Measurements from ENCODE around the gene NT5M.

NT5M gene

DNA sequence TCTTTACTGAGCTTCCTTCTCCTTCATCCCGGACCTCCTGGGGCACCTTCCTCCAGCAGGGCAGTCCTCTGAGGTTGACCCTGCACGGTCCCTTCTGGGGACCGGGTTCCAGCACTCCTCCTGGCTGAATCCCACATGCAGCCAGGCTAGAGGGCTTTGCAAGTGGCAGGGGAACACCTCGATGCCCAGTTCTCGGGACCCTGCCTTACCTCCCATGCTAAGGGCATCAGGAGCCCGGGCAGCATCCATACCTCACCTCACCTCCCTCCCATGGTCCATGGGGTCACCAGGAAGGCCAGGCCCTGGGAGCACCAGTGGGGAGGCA, 81.1 kb downstream of the NT5M start:
- H3K27ac ChIP-seq, result no peak overlapping the region

DNA sequence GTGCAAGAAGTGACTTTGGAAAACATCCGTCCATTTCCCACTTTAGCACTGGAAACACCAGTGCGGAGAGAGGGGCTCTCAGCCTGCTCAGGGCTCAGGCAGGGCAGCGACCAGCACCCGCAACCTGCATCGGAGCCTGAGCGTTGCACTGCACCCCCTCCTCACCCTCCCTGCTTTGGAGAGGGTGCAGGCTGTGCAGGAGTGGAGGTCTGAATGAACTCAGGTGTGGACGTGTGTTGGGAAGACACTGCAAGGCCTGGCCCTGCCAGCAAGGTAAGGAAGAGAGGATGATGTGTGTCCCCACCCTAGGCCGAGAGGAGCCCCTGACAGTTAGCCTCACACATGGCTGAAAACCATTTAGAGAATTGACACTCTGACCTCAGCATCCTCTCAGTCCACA, 81.8 kb downstream of the NT5M start:
- DNase-seq (ENCODE audit: low read depth, low spot score), result no peak
- Histone ChIP-seq H3K4me3 (no peak overlapping the region), H3K36me3 (ENCODE audit: insufficient read depth, low read length) (no peaks in the 10 kb centered on the region), H3K27ac (no peak overlapping the region), H3K9ac (ENCODE audit: insufficient read length) (no peak overlapping the region), H3K9me3 (ENCODE audit: low read depth, low read length) (no peaks in the 10 kb centered on the region)
- TF ChIP-seq EZH2 (IDR thresholded peaks at IDR 0.05) (no peak), FOXP2 (optimal IDR thresholded peaks at IDR 0.05; ENCODE audit: control extremely low read depth, extremely low read length, insufficient read depth) (no peak), POLR2AphosphoS5 (IDR thresholded peaks at IDR 0.05; ENCODE audit: borderline replicate concordance, low read depth, low read length) (no peak)

More for the DNA sequence above, 81.1 kb downstream of the NT5M start:
- H3K4me3 ChIP-seq, result no peak overlapping the region
- H3K9ac ChIP-seq (ENCODE audit: insufficient read length), result no peak overlapping the region
- DNase-seq (ENCODE audit: low read depth, low spot score), result no peak
- no peaks in the 10 kb centered on the region for H3K36me3 ChIP-seq (ENCODE audit: insufficient read depth, low read length)
- TF ChIP-seq POLR2AphosphoS5 (IDR thresholded peaks at IDR 0.05; ENCODE audit: borderline replicate concordance, low read depth, low read length) (no peak), FOXP2 (optimal IDR thresholded peaks at IDR 0.05; ENCODE audit: control extremely low read depth, extremely low read length, insufficient read depth) (no peak), EZH2 (IDR thresholded peaks at IDR 0.05) (no peak)
- no peaks in the 10 kb centered on the region for H3K9me3 ChIP-seq (ENCODE audit: low read depth, low read length)

DNA sequence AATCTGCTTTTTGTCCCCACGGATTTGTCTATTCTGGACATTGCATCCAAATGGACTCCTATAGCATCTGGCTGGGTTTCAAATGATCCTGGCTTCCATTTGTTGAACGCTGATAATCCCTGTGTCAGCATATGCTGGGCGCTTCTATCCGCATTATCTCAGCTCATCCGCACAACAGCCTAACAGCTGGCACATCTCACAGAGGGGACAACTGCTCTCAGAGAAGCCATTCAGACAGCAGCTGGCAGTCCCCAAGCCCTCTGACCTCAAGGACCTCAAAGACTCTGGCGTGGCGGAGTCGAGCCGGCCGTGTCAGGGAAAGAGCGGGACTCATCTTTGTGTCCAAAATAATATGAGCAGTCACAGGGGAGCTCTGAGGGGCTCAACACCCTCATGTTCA, 82.3 kb downstream of the NT5M start:
- TF ChIP-seq POLR2AphosphoS5 (IDR thresholded peaks at IDR 0.05; ENCODE audit: borderline replicate concordance, low read depth, low read length) (no peak), FOXP2 (optimal IDR thresholded peaks at IDR 0.05; ENCODE audit: control extremely low read depth, extremely low read length, insufficient read depth) (no peak), EZH2 (IDR thresholded peaks at IDR 0.05) (no peak)
- H3K36me3 ChIP-seq (ENCODE audit: insufficient read depth, low read length), result no peaks in the 10 kb centered on the region
- DNase-seq (ENCODE audit: low read depth, low spot score), result no peak
- no peak overlapping the region for H3K9ac ChIP-seq (ENCODE audit: insufficient read length)
- H3K27ac ChIP-seq, result no peak overlapping the region
- H3K9me3 ChIP-seq (ENCODE audit: low read depth, low read length), result no peaks in the 10 kb centered on the region
- H3K4me3 ChIP-seq, result no peak overlapping the region

GRCh38 chr17:17386094-17386800, 83.1 kb downstream of the NT5M start:
- no peaks in the 10 kb centered on the region for H3K36me3 ChIP-seq (ENCODE audit: insufficient read depth, low read length)
- no peak overlapping the region for H3K27ac ChIP-seq
- no peak overlapping the region for H3K9ac ChIP-seq (ENCODE audit: insufficient read length)
- TF ChIP-seq EZH2 (IDR thresholded peaks at IDR 0.05) (no peak), POLR2AphosphoS5 (IDR thresholded peaks at IDR 0.05; ENCODE audit: borderline replicate concordance, low read depth, low read length) (no peak), FOXP2 (optimal IDR thresholded peaks at IDR 0.05; ENCODE audit: control extremely low read depth, extremely low read length, insufficient read depth) (no peak)
- DNase-seq (ENCODE audit: low read depth, low spot score), result no peak
- no peaks in the 10 kb centered on the region for H3K9me3 ChIP-seq (ENCODE audit: low read depth, low read length)
- H3K4me3 ChIP-seq, result no peak overlapping the region

DNA sequence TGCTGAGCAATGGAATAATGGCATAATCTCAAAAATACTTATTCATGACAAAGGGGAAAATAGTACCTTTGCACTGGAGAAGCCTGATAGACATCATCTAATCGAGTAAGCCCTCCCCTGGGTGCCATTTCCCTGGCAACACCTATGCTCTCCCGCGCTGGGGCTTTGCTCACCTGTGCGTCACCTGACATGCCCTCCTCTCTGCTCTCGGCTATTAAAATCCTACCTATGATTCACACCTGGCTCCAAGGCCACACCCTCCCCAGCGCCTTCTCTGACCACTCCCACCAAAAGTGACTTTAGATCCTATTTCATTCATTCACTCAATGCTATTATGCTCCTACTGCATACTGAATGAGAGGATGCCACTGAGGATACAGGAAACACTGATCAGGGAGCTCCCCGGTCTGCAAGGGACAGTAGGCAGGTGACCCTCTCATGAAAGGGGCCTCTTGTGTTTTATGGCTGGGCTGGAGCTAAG, 83.9 kb downstream of the NT5M start:
- H3K27ac ChIP-seq, result no peak overlapping the region
- no peak for TF ChIP-seq EZH2 (IDR thresholded peaks at IDR 0.05)
- TF ChIP-seq POLR2AphosphoS5 (IDR thresholded peaks at IDR 0.05; ENCODE audit: borderline replicate concordance, low read depth, low read length), result no peak
- TF ChIP-seq FOXP2 (optimal IDR thresholded peaks at IDR 0.05; ENCODE audit: control extremely low read depth, extremely low read length, insufficient read depth), result no peak
- no peak overlapping the region for H3K4me3 ChIP-seq
- H3K36me3 ChIP-seq (ENCODE audit: insufficient read depth, low read length), result no peaks in the 10 kb centered on the region
- no peak for DNase-seq (ENCODE audit: low read depth, low spot score)
- H3K9me3 ChIP-seq (ENCODE audit: low read depth, low read length), result no peaks in the 10 kb centered on the region
- H3K9ac ChIP-seq (ENCODE audit: insufficient read length), result no peak overlapping the region

GRCh38 chr17:17387498-17388362, 84.6 kb downstream of the NT5M start:
- Histone ChIP-seq H3K27ac (no peak overlapping the region), H3K36me3 (ENCODE audit: insufficient read depth, low read length) (no peaks in the 10 kb centered on the region), H3K4me3 (no peak overlapping the region), H3K9me3 (ENCODE audit: low read depth, low read length) (no peaks in the 10 kb centered on the region), H3K9ac (ENCODE audit: insufficient read length) (no peak overlapping the region)
- no peak for DNase-seq (ENCODE audit: low read depth, low spot score)
- TF ChIP-seq POLR2AphosphoS5 (IDR thresholded peaks at IDR 0.05; ENCODE audit: borderline replicate concordance, low read depth, low read length) (no peak), EZH2 (IDR thresholded peaks at IDR 0.05) (no peak), FOXP2 (optimal IDR thresholded peaks at IDR 0.05; ENCODE audit: control extremely low read depth, extremely low read length, insufficient read depth) (no peak)

- Histone ChIP-seq H3K9me3 (ENCODE audit: low read depth, low read length) (no peaks in the 10 kb centered on the region), H3K27ac (no peak overlapping the region), H3K9ac (ENCODE audit: insufficient read length) (no peak overlapping the region), H3K4me3 (no peak overlapping the region), H3K36me3 (ENCODE audit: insufficient read depth, low read length) (no peaks in the 10 kb centered on the region)
- no peak for DNase-seq (ENCODE audit: low read depth, low spot score)
- TF ChIP-seq POLR2AphosphoS5 (IDR thresholded peaks at IDR 0.05; ENCODE audit: borderline replicate concordance, low read depth, low read length), result no peak
- TF ChIP-seq EZH2 (IDR thresholded peaks at IDR 0.05), result no peak
- no peak for TF ChIP-seq FOXP2 (optimal IDR thresholded peaks at IDR 0.05; ENCODE audit: control extremely low read depth, extremely low read length, insufficient read depth)
These were observed 85.7 kb downstream of the NT5M start for GRCh38 chr17:17388657-17389496.
